AG04449 (cell line): Measurements from ENCODE around the gene GALNT16.

Experiments used
- CTCF ChIA-PET: fragments of 350-600 bp; formaldehyde crosslinking; extraction: SDS; loops from one replicate; lab custom pipeline; 2021; ENCODE audit warnings: antibody characterized with exemption; lab: Yijun Ruan, JAX
- POLR2A ChIA-PET: fragments of 400-600, 350-600 bp; formaldehyde crosslinking; extraction: SDS; loops from one replicate; lab custom pipeline; 2020; ENCODE audit warnings: antibody characterized with exemption, inconsistent platforms; lab: Yijun Ruan, JAX
- DNase-seq: peaks from one replicate; pipeline ENCODE4 v3.0.0-alpha.2; 2010; ENCODE audit warnings: low read depth, low spot score
- H3K4me3 ChIP-seq: 2 replicates; pipeline ENCODE4 v1.5.1; 2011; ENCODE audit warnings: low read depth, mild to moderate bottlenecking, control low read depth, low read length
- CTCF ChIP-seq: IDR thresholded peaks from one replicate; pipeline ENCODE4 v1.5.1; 2011; ENCODE audit warnings: mild to moderate bottlenecking, moderate library complexity, low read length, control low read depth, inconsistent platforms; ENCODE audit not compliant: insufficient read depth; ENCODE audit errors: missing control alignments

GALNT16 gene

GRCh38 chr14:69260861-69261564 lies 1.1 kb downstream of the GALNT16 start:
- DNase-seq: no peak
- ChIA-PET CTCF (interaction anchor here (1.0 to 1.7 kb wide), 6 partner anchors 8 to 122 kb away, joined by 3 to 4 read pairs (median 3); no protein-coding TSS in a partner anchor), POLR2A (no interaction called here)
- H3K4me3 ChIP-seq: peak overlapping the region; percentile 63
- peak; percentile 50 for TF ChIP-seq CTCF

GRCh38 chr14:69261761-69262331 lies 1.9 kb downstream of the GALNT16 start:
- H3K4me3 ChIP-seq: no peak overlapping the region; the same call in 1 of the 2 replicates
- DNase-seq: no peak
- CTCF ChIA-PET: interaction anchor here (1.0 to 2.2 kb wide), 8 partner anchors 9 to 121 kb away, joined by 3 to 13 read pairs (median 3); no protein-coding TSS in a partner anchor
- POLR2A ChIA-PET: interaction anchor here (1.6 kb wide), 1 partner anchor 136 kb away, joined by 4 read pairs; the partner anchor contains the start of genes ERH and SLC39A9
- no peak for TF ChIP-seq CTCF

GRCh38 chr14:69262516-69262915 lies 2.6 kb downstream of the GALNT16 start:
- no peak for TF ChIP-seq CTCF
- DNase-seq: no peak
- POLR2A ChIA-PET: interaction anchor here (1.6 kb wide), 1 partner anchor 136 kb away, joined by 4 read pairs; the partner anchor contains the start of genes ERH and SLC39A9
- CTCF ChIA-PET: interaction anchor here (0.7 to 2.2 kb wide), 9 partner anchors 9 to 196 kb away, joined by 3 to 13 read pairs (median 3); no protein-coding TSS in a partner anchor
- no peak overlapping the region for H3K4me3 ChIP-seq

- no peak overlapping the region for H3K4me3 ChIP-seq
- ChIA-PET POLR2A (interaction anchor here (0.6 to 1.6 kb wide), 2 partner anchors 25 to 135 kb away, joined by 3 to 4 read pairs; partner anchors contain the start of genes ERH and SLC39A9), CTCF (interaction anchor here (0.8 to 2.2 kb wide), 4 partner anchors 15 to 195 kb away, joined by 3 to 13 read pairs (median 3); no protein-coding TSS in a partner anchor)
- DNase-seq: peak; percentile 93
- no peak for TF ChIP-seq CTCF
These were observed 3.4 kb downstream of the GALNT16 start for GRCh38 chr14:69263364-69263763.

- CTCF ChIA-PET: interaction anchor here (1.0 to 2.2 kb wide), 2 partner anchors 16 to 23 kb away, joined by 3 to 13 read pairs; no protein-coding TSS in a partner anchor
These were observed 3.8 kb downstream of the GALNT16 start for GRCh38 chr14:69263771-69264170.

More at GRCh38 chr14:69263771-69264170, 3.8 kb downstream of the GALNT16 start:
- no peak overlapping the region for H3K4me3 ChIP-seq
- TF ChIP-seq CTCF: no peak
- DNase-seq: no peak
- POLR2A ChIA-PET: interaction anchor here (0.6 kb wide), 1 partner anchor 25 kb away, joined by 3 read pairs; no protein-coding TSS in a partner anchor
